HUES48 (cell line): ENCODE data around the gene AMY1C.
"Not testable (repeated sequence)": the region's sequence is repeated elsewhere in the genome, so short reads cannot be mapped to it uniquely, and the experiment has no call there.

Experiments used
- H3K27ac ChIP-seq: one replicate; pipeline ENCODE4 v1.7.0; 2013; ENCODE audit warnings: low read depth, low read length, inconsistent platforms
- H3K27me3 ChIP-seq: 2 replicates; pipeline ENCODE4 v1.6.1; 2013; ENCODE audit warnings: mild to moderate bottlenecking, low read length; ENCODE audit not compliant: control insufficient read depth, insufficient read depth
- H3K36me3 ChIP-seq: 2 replicates; pipeline ENCODE4 v1.6.1; 2013; ENCODE audit warnings: low read length; ENCODE audit not compliant: control insufficient read depth, insufficient read depth
- H3K4me1 ChIP-seq: 2 replicates; pipeline ENCODE4 v1.6.1; 2013; ENCODE audit warnings: mild to moderate bottlenecking, low read length; ENCODE audit not compliant: control insufficient read depth, insufficient read depth
- H3K4me3 ChIP-seq: 2 replicates; pipeline ENCODE4 v1.5.1; 2013; ENCODE audit warnings: mild to moderate bottlenecking, low read depth, low read length
- H3K9ac ChIP-seq: 2 replicates; pipeline ENCODE4 v1.6.1; 2013; ENCODE audit warnings: mild to moderate bottlenecking, low read depth, low read length, moderate library complexity
- H3K9me3 ChIP-seq: 2 replicates; pipeline ENCODE4 v1.6.1; 2013; ENCODE audit warnings: low read length; ENCODE audit not compliant: control insufficient read depth, insufficient read depth

The AMY1C gene

GRCh38 chr1:103749598-103749997 is at the start of gene AMY1C:
TSS of gene AMY1C (plus strand) at chr1:103749898. CDS start at chr1:103750470, 572 bp downstream.
- H3K9ac ChIP-seq, H3K36me3 ChIP-seq, H3K4me3 ChIP-seq, H3K27me3 ChIP-seq, H3K4me1 ChIP-seq, H3K9me3 ChIP-seq, H3K27ac ChIP-seq: not testable (repeated sequence)

GRCh38 chr1:103700669-103701068 is 49.0 kb upstream of the AMY1C start:
- not testable (repeated sequence) for H3K4me3 ChIP-seq, H3K4me1 ChIP-seq, H3K9me3 ChIP-seq, H3K27ac ChIP-seq, H3K36me3 ChIP-seq, H3K27me3 ChIP-seq, H3K9ac ChIP-seq

GRCh38 chr1:103701256-103701655 is 48.4 kb upstream of the AMY1C start:
- H3K9ac ChIP-seq, H3K4me3 ChIP-seq, H3K4me1 ChIP-seq, H3K9me3 ChIP-seq, H3K27ac ChIP-seq, H3K36me3 ChIP-seq, H3K27me3 ChIP-seq: not testable (repeated sequence)

- H3K27me3 ChIP-seq, H3K4me1 ChIP-seq, H3K9ac ChIP-seq, H3K27ac ChIP-seq, H3K4me3 ChIP-seq, H3K9me3 ChIP-seq, H3K36me3 ChIP-seq: not testable (repeated sequence)
These were observed 42.0 kb upstream of the AMY1C start for GRCh38 chr1:103707670-103708069.

GRCh38 chr1:103710381-103710780 is 39.3 kb upstream of the AMY1C start:
- not testable (repeated sequence) for H3K9ac ChIP-seq, H3K36me3 ChIP-seq, H3K4me3 ChIP-seq

GRCh38 chr1:103717404-103717803 is 32.3 kb upstream of the AMY1C start:
- not testable (repeated sequence) for H3K27ac ChIP-seq, H3K9ac ChIP-seq, H3K4me1 ChIP-seq, H3K9me3 ChIP-seq, H3K27me3 ChIP-seq, H3K4me3 ChIP-seq, H3K36me3 ChIP-seq

More at GRCh38 chr1:103710381-103710780, 39.3 kb upstream of the AMY1C start:
- H3K4me1 ChIP-seq, H3K9me3 ChIP-seq, H3K27ac ChIP-seq, H3K27me3 ChIP-seq: not testable (repeated sequence)

- H3K4me1 ChIP-seq, H3K27ac ChIP-seq, H3K36me3 ChIP-seq, H3K9me3 ChIP-seq, H3K27me3 ChIP-seq, H3K4me3 ChIP-seq, H3K9ac ChIP-seq: not testable (repeated sequence)
These were observed 28.2 kb upstream of the AMY1C start for GRCh38 chr1:103721473-103721872.

GRCh38 chr1:103735334-103735733 is 14.4 kb upstream of the AMY1C start:
- not testable (repeated sequence) for H3K36me3 ChIP-seq, H3K9ac ChIP-seq, H3K4me1 ChIP-seq, H3K27me3 ChIP-seq, H3K27ac ChIP-seq, H3K9me3 ChIP-seq, H3K4me3 ChIP-seq

GRCh38 chr1:103738031-103738430 is 11.7 kb upstream of the AMY1C start:
- H3K9me3 ChIP-seq, H3K9ac ChIP-seq, H3K4me3 ChIP-seq, H3K4me1 ChIP-seq, H3K36me3 ChIP-seq, H3K27ac ChIP-seq, H3K27me3 ChIP-seq: not testable (repeated sequence)

- H3K27me3 ChIP-seq, H3K27ac ChIP-seq, H3K4me1 ChIP-seq, H3K4me3 ChIP-seq, H3K36me3 ChIP-seq, H3K9ac ChIP-seq, H3K9me3 ChIP-seq: not testable (repeated sequence)
These were observed 5.2 kb upstream of the AMY1C start for GRCh38 chr1:103744449-103744848.

GRCh38 chr1:103745040-103745439 is 4.7 kb upstream of the AMY1C start:
- H3K27ac ChIP-seq, H3K9ac ChIP-seq, H3K36me3 ChIP-seq, H3K9me3 ChIP-seq, H3K27me3 ChIP-seq, H3K4me1 ChIP-seq, H3K4me3 ChIP-seq: not testable (repeated sequence)

GRCh38 chr1:103748273-103748672 is 1.4 kb upstream of the AMY1C start:
- H3K9me3 ChIP-seq: not testable (repeated sequence)

More at GRCh38 chr1:103748273-103748672, 1.4 kb upstream of the AMY1C start:
- not testable (repeated sequence) for H3K4me3 ChIP-seq, H3K27me3 ChIP-seq, H3K27ac ChIP-seq, H3K4me1 ChIP-seq, H3K36me3 ChIP-seq, H3K9ac ChIP-seq
